SW 1271 (cell line): Measurements from ENCODE around the gene JAM3.

Experiments used
- DNase-seq, 2 experiments: peaks; one replicate each; lab custom pipeline; 2025; lab: John Stamatoyannopoulos, UW

Gene JAM3

GRCh38 chr11:134145715-134146114 lies 76.8 kb downstream of the JAM3 start:
- no peak for DNase-seq

GRCh38 chr11:134146598-134146997 lies 77.7 kb downstream of the JAM3 start:
- no peak for DNase-seq

GRCh38 chr11:134149371-134149770 lies 80.5 kb downstream of the JAM3 start:
- no peak for DNase-seq

- DNase-seq = no peak
Observed at GRCh38 chr11:134150195-134150903, 81.5 kb downstream of the JAM3 start.

- DNase-seq = no peak
Observed at GRCh38 chr11:134151083-134151747, 82.3 kb downstream of the JAM3 start.

- DNase-seq = no peak
Observed at GRCh38 chr11:134152696-134153095, 83.8 kb downstream of the JAM3 start.

- DNase-seq = no peak
Observed at GRCh38 chr11:134153147-134153905, 84.5 kb downstream of the JAM3 start.

GRCh38 chr11:134154441-134154840 lies 85.6 kb downstream of the JAM3 start:
- no peak for DNase-seq

- DNase-seq = no peak
Observed at GRCh38 chr11:134155456-134155855, 86.6 kb downstream of the JAM3 start.

GRCh38 chr11:134155946-134156865 lies 87.3 kb downstream of the JAM3 start:
- DNase-seq = no peak

- DNase-seq = no peak
Observed at GRCh38 chr11:134157451-134157850, 88.6 kb downstream of the JAM3 start.

- no peak for DNase-seq
Observed at GRCh38 chr11:134158023-134158422, 89.2 kb downstream of the JAM3 start.

GRCh38 chr11:134159652-134160051 lies 90.8 kb downstream of the JAM3 start:
- DNase-seq = no peak

GRCh38 chr11:134164490-134165370 lies 95.9 kb downstream of the JAM3 start:
- DNase-seq = no peak

GRCh38 chr11:134170177-134170918 lies 101.5 kb downstream of the JAM3 start:
- no peak for DNase-seq

- no peak for DNase-seq
Observed at GRCh38 chr11:134170919-134171281, 102.0 kb downstream of the JAM3 start.

GRCh38 chr11:134171951-134172350 lies 103.1 kb downstream of the JAM3 start:
- no peak for DNase-seq

- DNase-seq = no peak
Observed at GRCh38 chr11:134173296-134173695, 104.4 kb downstream of the JAM3 start.

- DNase-seq = no peak
Observed at GRCh38 chr11:134176284-134176683, 107.4 kb downstream of the JAM3 start.

- no peak for DNase-seq
Observed at GRCh38 chr11:134178032-134178674, 109.3 kb downstream of the JAM3 start.
